SK-N-SH (cell line): ENCODE measurements around the gene KCNG4. TPM values are rescaled to one million over a fixed set of nuclear protein-coding genes. Genes with fewer than 3 reads are reported as not detected.

Experiments used
- CTCF ChIA-PET: fragments of 300-600, 350-600 bp; formaldehyde crosslinking; extraction: SDS; loops from one replicate; lab custom pipeline; 2021; lab: Yijun Ruan, JAX
- POLR2A ChIA-PET: fragments of 350-600 bp; sonication (Branson Sonifier 250); formaldehyde crosslinking; extraction: SDS; loops from one replicate; lab custom pipeline; 2020; ENCODE audit warnings: antibody characterized with exemption, inconsistent platforms; lab: Yijun Ruan, JAX
- DNase-seq: peaks from one replicate; pipeline ENCODE4 v3.0.0; 2012
- H2AFZ ChIP-seq: fragments of 200-600 bp; sonication (generic); 2 replicates; pipeline ENCODE4 v1.8.1; 2016; ENCODE audit warnings: antibody characterized with exemption, mild to moderate bottlenecking, low read depth
- H3F3A ChIP-seq: fragments of 200-600 bp; sonication (generic); replicated peaks from 2 replicates; pipeline ENCODE3; 2016; ENCODE audit warnings: antibody characterized with exemption, mild to moderate bottlenecking; ENCODE audit not compliant: insufficient read depth
- H3K27ac ChIP-seq, 2 experiments: fragments of 200-500 bp in 1 of 2; fragments of 200-600 bp in 1 of 2; sonication (Bioruptor generic) in 1 of 2; sonication (generic), shearing (Covaris generic) in 1 of 2; 2 replicates each; pipeline versions ENCODE4 v1.5.1 to v1.6.1; 2014 to 2016; ENCODE audit warnings: low read depth in 2 of 2, inconsistent platforms in 1 of 2, low read length in 1 of 2, mild to moderate bottlenecking in 1 of 2, mixed read lengths in 1 of 2
- H3K27me3 ChIP-seq: fragments of 200-600 bp; sonication (generic), shearing (Covaris generic); 2 replicates; pipeline ENCODE4 v1.6.1; 2016; ENCODE audit warnings: mixed run types; ENCODE audit not compliant: insufficient read depth
- H3K36me3 ChIP-seq, 2 experiments: fragments of 200-500 bp in 1 of 2; fragments of 200-600 bp in 1 of 2; sonication (Bioruptor generic) in 1 of 2; sonication (generic) in 1 of 2; replicated peaks in 1 of 2; 2 replicates each; pipeline versions ENCODE3 to v1.5.1; 2014 to 2016; ENCODE audit warnings: low read length in 1 of 2, mild to moderate bottlenecking in 1 of 2; ENCODE audit not compliant: insufficient read depth in 2 of 2, control insufficient read depth in 1 of 2
- H3K4me1 ChIP-seq, 2 experiments: fragments of 200-500 bp in 1 of 2; fragments of 200-600 bp in 1 of 2; sonication (Bioruptor generic) in 1 of 2; sonication (generic), shearing (Covaris generic) in 1 of 2; 2 replicates each; pipeline versions ENCODE4 v1.5.1 to v1.6.1; 2014 to 2016; ENCODE audit warnings: low read depth in 1 of 2, low read length in 1 of 2, mixed run types in 1 of 2; ENCODE audit not compliant: insufficient read depth in 2 of 2, control insufficient read depth in 1 of 2
- H3K4me2 ChIP-seq: fragments of 200-600 bp; sonication (generic), shearing (Covaris generic); 2 replicates; pipeline ENCODE4 v1.6.1; 2017; ENCODE audit warnings: mixed run types
- H3K4me3 ChIP-seq, 2 experiments: fragments of 200-500 bp in 1 of 2; fragments of 200-600 bp in 1 of 2; sonication (Bioruptor generic) in 1 of 2; sonication (generic), shearing (Covaris generic) in 1 of 2; 2 replicates each; pipeline versions ENCODE4 v1.5.1 to v1.8.1; 2014 to 2016; ENCODE audit warnings: low read depth in 2 of 2, inconsistent platforms in 1 of 2, low read length in 1 of 2, mild to moderate bottlenecking in 1 of 2, mixed read lengths in 1 of 2, moderate library complexity in 1 of 2
- H3K79me2 ChIP-seq: fragments of 200-600 bp; sonication (generic); 2 replicates; pipeline ENCODE4 v1.8.1; 2017; ENCODE audit warnings: mild to moderate bottlenecking; ENCODE audit not compliant: insufficient read depth
- H3K9ac ChIP-seq: fragments of 200-600 bp; sonication (generic); 2 replicates; pipeline ENCODE4 v1.6.1; 2017; ENCODE audit warnings: mixed run types
- H3K9me2 ChIP-seq: fragments of 200-600 bp; sonication (generic); 2 replicates; pipeline ENCODE4 v1.6.1; 2017; ENCODE audit warnings: mixed run types
- H3K9me3 ChIP-seq: fragments of 200-600 bp; sonication (generic); 2 replicates; pipeline ENCODE4 v1.6.1; 2017; ENCODE audit warnings: mixed run types, mild to moderate bottlenecking, moderate library complexity
- H4K20me1 ChIP-seq: fragments of 200-600 bp; sonication (generic); 2 replicates; pipeline ENCODE4 v1.6.1; 2017; ENCODE audit warnings: mild to moderate bottlenecking, mixed run types; ENCODE audit not compliant: insufficient read depth
- FOXJ3 ChIP-seq: sonication (generic); formaldehyde crosslinking; IDR thresholded peaks from 2 replicates; pipeline ENCODE4 v1.5.1; 2020; ENCODE audit warnings: mild to moderate bottlenecking, missing genetic modification reagents
- GATA2 ChIP-seq: sonication (generic); formaldehyde crosslinking; IDR thresholded peaks from 2 replicates; pipeline ENCODE4 v1.5.0; 2020; ENCODE audit warnings: mild to moderate bottlenecking, missing genetic modification reagents
- MEF2A ChIP-seq: IDR thresholded peaks from 2 replicates; pipeline ENCODE4 v1.4.0; 2012; ENCODE audit warnings: low read depth, borderline replicate concordance
- NFIC ChIP-seq: IDR thresholded peaks from 2 replicates; pipeline ENCODE4 v1.4.0; 2012; ENCODE audit warnings: borderline replicate concordance
- REST ChIP-seq: IDR thresholded peaks from 2 replicates; pipeline ENCODE4 v1.6.1; 2012; ENCODE audit warnings: mild to moderate bottlenecking, low read depth, low read length, moderate library complexity
- RXRA ChIP-seq: IDR thresholded peaks from 2 replicates; pipeline ENCODE4 v1.4.0; 2012; ENCODE audit warnings: low read depth, mild to moderate bottlenecking, borderline replicate concordance
- SIN3A ChIP-seq: IDR thresholded peaks from 2 replicates; pipeline ENCODE4 v1.6.1; 2012; ENCODE audit warnings: low read depth, mild to moderate bottlenecking, low read length, moderate library complexity, borderline replicate concordance
- SMC3 ChIP-seq: IDR thresholded peaks from 2 replicates; pipeline ENCODE4 v1.6.1; 2012; ENCODE audit warnings: low read depth, low read length, improper control_type of control experiment
- TAF1 ChIP-seq: IDR thresholded peaks from 2 replicates; pipeline ENCODE4 v1.6.1; 2012; ENCODE audit warnings: low read depth, mild to moderate bottlenecking, low read length, moderate library complexity, borderline replicate concordance
- TCF12 ChIP-seq: IDR thresholded peaks from 2 replicates; pipeline ENCODE4 v1.4.0; 2012
- WGBS: methylation state at CpG from one replicate; pipeline ENCODE4 v1.1.6; 2017; ENCODE audit warnings: low lambda C conversion rate; 5-methylcytosine and 5-hydroxymethylcytosine counted together
- polyA plus RNA-seq, 3 experiments: library from polyadenylated mRNA; depleted of rRNA; stranded (reverse); fragments of >200 nt; gene quantifications; 2 replicates each; pipeline ENCODE4 v1.2.3, GENCODE V29; 2012

The KCNG4 gene
- polyA plus RNA-seq, 1 of the 3 experiments (the other 2 are of a cell fraction): not detected

DNA sequence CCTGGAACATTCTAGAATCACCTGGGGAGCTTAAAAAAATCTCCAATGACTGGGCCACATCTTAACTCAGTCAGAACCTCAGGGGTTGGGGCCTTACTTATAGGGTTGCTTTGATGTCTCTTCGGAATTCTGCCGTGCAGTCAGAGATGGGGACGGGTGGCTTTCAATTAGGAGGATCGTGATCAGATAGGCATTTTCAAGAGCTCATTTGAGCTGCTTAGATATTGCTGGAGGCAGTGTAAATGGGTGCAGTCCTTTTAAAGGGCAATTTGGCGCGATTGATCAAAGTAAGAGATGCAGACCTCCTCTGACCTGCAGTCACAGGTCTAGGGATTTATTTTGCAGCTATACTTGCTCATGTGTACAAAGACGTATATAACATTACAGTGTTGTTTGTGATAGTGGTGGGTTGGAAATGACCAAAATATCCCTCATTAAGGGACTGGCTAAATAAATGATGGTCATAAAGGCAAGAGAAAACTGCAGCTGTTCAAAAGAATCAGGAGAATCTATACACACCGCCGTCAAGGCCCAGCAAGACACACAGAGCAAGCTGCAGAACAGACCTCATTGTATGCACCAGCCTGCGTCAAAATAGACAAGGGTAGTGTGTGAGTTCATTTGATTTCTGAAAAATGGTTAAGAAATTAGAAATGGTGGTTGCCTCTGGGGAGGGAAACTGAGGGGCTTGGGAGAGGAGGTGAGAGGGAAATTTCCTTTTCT is 6.3 kb upstream of the KCNG4 start:
- peak; percentile 72 for TF ChIP-seq GATA2 (CRISPR knock-in tag)
- no peak for TF ChIP-seq SIN3A
- no peak for TF ChIP-seq FOXJ3 (CRISPR knock-in tag)
- TF ChIP-seq RXRA: no peak
- Histone ChIP-seq H3K4me1 (peaks cover 0 to 6% of the 10 kb centered on the region in 2 experiments; a peak in 1 of 4 replicates), H3K27ac (no peak overlapping the region), H3K79me2 (no peaks in the 10 kb centered on the region), H3K27me3 (peaks cover 4% of the 10 kb centered on the region; the same call in 1 of the 2 replicates), H3K4me2 (no peak overlapping the region), H3K4me3 (no peak overlapping the region), H3F3A (no peaks in the 10 kb centered on the region), H3K9me2 (no peaks in the 10 kb centered on the region), H4K20me1 (no peaks in the 10 kb centered on the region), H3K9ac (no peak overlapping the region), H3K9me3 (no peaks in the 10 kb centered on the region), H2AFZ (no peak overlapping the region), H3K36me3 (no peaks in the 10 kb centered on the region)
- ChIA-PET CTCF (interaction anchor here (0.8 to 1.6 kb wide), 7 partner anchors 10 to 289 kb away, joined by 3 to 5 read pairs (median 3); partner anchors contain the start of gene TAF1C), POLR2A (no interaction called here)
- 73% methylated on average over 10 of the region's 10 CpGs for WGBS
- DNase-seq: peak; percentile 47

GRCh38 chr16:84244728-84245127 is 4.9 kb upstream of the KCNG4 start:
- ChIA-PET CTCF (interaction anchor here (1.3 kb wide), 2 partner anchors 63 to 287 kb away, joined by 3 to 5 read pairs; no protein-coding TSS in a partner anchor), POLR2A (no interaction called here)
- no peaks in the 10 kb centered on the region for H3K79me2 ChIP-seq
- no peaks in the 10 kb centered on the region for H3K36me3 ChIP-seq
- H3K4me3 ChIP-seq: no peak overlapping the region
- no peak overlapping the region for H2AFZ ChIP-seq
- no peaks in the 10 kb centered on the region; the same call in 1 of the 2 replicates for H3K27me3 ChIP-seq
- H3K9me3 ChIP-seq: no peaks in the 10 kb centered on the region
- peaks cover 0 to 11% of the 10 kb centered on the region in 2 experiments; a peak in 1 of 4 replicates for H3K4me1 ChIP-seq
- 90% methylated on average over 2 of the region's 2 CpGs for WGBS
- H3K9me2 ChIP-seq: no peaks in the 10 kb centered on the region
- H3K4me2 ChIP-seq: no peak overlapping the region
- H4K20me1 ChIP-seq: no peaks in the 10 kb centered on the region
- DNase-seq: no peak
- H3K27ac ChIP-seq: no peak overlapping the region
- TF ChIP-seq TCF12: no peak
- TF ChIP-seq SMC3: no peak
- no peak for TF ChIP-seq MEF2A
- H3K9ac ChIP-seq: no peak overlapping the region
- H3F3A ChIP-seq: no peaks in the 10 kb centered on the region

- no peak overlapping the region for H3K9ac ChIP-seq
- no peak overlapping the region for H3K4me3 ChIP-seq
- H3F3A ChIP-seq: no peaks in the 10 kb centered on the region
- no peaks in the 10 kb centered on the region for H3K9me3 ChIP-seq
- no peaks in the 10 kb centered on the region for H3K9me2 ChIP-seq
- no peaks in the 10 kb centered on the region for H3K36me3 ChIP-seq
- H3K27ac ChIP-seq: no peak overlapping the region
- ChIA-PET CTCF (no interaction called here), POLR2A (no interaction called here)
- H3K79me2 ChIP-seq: no peaks in the 10 kb centered on the region
- TF ChIP-seq TAF1 (no peak), NFIC (no peak), REST (no peak)
- no peak for DNase-seq
- H2AFZ ChIP-seq: no peak overlapping the region
- no peak overlapping the region for H3K4me2 ChIP-seq
- H4K20me1 ChIP-seq: no peaks in the 10 kb centered on the region
- H3K4me1 ChIP-seq: peaks cover 0 to 11% of the 10 kb centered on the region in 2 experiments; a peak in 1 of 4 replicates
- WGBS: 50% methylated on average over 1 of the region's 1 CpG
- H3K27me3 ChIP-seq: no peaks in the 10 kb centered on the region; the same call in 1 of the 2 replicates
These were observed 3.9 kb upstream of the KCNG4 start for GRCh38 chr16:84243732-84244131.
